Prostate gland (tissue), 2 donors: Measurements from ENCODE around the gene SPDYE2B.
"Not testable (repeated sequence)": the region's sequence is repeated elsewhere in the genome, so short reads cannot be mapped to it uniquely, and the experiment has no call there.

Experiments used
- POLR2A ChIP-seq: fragments of 450-650 bp; IDR thresholded peaks from one replicate; pipeline ENCODE4 v1.6.1; 2016; ENCODE audit warnings: antibody characterized with exemption, mild to moderate bottlenecking
- TF ChIP-seq, protein P1 (sequence below), 4 experiments: fragments of 200-600 bp in 2 of 4; fragments of 450-650 bp in 2 of 4; sonication (generic) in 2 of 4; IDR thresholded peaks; 1 replicate in 3 of 4; 2 replicates in 1 of 4; pipeline ENCODE4 v1.5.1; 2016 to 2019; ENCODE audit warnings: antibody characterized with exemption in 4 of 4, mild to moderate bottlenecking in 2 of 4, moderate library complexity in 2 of 4

DNA sequence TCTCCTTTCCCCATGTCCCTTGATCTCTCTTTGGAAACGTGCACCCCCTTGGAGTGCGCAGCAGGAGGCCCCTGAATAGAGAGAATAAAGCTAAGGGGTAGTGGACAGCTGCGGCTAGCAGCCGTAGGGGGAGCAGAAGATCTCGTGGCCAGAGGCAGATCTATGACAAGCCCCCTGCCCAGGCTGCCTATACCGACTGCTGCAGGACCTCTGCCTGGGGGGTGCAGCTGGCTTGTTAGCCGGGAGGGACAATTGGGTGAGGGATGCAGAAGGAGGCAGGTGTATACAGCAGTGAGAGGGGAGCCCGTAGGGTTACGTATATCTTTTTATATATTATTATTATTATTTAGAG, 21.8 kb downstream of the SPDYE2B start:
- TF ChIP-seq, protein P1, sequence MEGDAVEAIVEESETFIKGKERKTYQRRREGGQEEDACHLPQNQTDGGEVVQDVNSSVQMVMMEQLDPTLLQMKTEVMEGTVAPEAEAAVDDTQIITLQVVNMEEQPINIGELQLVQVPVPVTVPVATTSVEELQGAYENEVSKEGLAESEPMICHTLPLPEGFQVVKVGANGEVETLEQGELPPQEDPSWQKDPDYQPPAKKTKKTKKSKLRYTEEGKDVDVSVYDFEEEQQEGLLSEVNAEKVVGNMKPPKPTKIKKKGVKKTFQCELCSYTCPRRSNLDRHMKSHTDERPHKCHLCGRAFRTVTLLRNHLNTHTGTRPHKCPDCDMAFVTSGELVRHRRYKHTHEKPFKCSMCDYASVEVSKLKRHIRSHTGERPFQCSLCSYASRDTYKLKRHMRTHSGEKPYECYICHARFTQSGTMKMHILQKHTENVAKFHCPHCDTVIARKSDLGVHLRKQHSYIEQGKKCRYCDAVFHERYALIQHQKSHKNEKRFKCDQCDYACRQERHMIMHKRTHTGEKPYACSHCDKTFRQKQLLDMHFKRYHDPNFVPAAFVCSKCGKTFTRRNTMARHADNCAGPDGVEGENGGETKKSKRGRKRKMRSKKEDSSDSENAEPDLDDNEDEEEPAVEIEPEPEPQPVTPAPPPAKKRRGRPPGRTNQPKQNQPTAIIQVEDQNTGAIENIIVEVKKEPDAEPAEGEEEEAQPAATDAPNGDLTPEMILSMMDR (IDR thresholded peaks at IDR 0.05): not testable (repeated sequence)
- TF ChIP-seq POLR2A: not testable (repeated sequence)
